OCI-LY1 (cell line): ENCODE data around the gene PTPRT.

Experiments
- H2AFZ ChIP-seq: fragments of 200-600 bp; sonication (generic), shearing (Covaris generic); 2 replicates; pipeline ENCODE4 v1.6.0; 2014; ENCODE audit warnings: antibody characterized with exemption, mild to moderate bottlenecking, low read length
- H3F3A ChIP-seq: fragments of 200-600 bp; sonication (generic), shearing (Covaris generic); 2 replicates; pipeline ENCODE4 v1.6.0; 2014; ENCODE audit warnings: mild to moderate bottlenecking, antibody characterized with exemption, low read length, moderate library complexity; ENCODE audit not compliant: insufficient read depth
- H3K27ac ChIP-seq: fragments of 200-600 bp; sonication (generic); 2 replicates; pipeline ENCODE4 v1.5.1; 2014; ENCODE audit warnings: low read length, mixed run types, mild to moderate bottlenecking, low read depth; ENCODE audit not compliant: poor library complexity, severe bottlenecking
- H3K27me3 ChIP-seq: fragments of 200-600 bp; sonication (generic); 2 replicates; pipeline ENCODE4 v1.6.0; 2014; ENCODE audit warnings: antibody characterized with exemption, mild to moderate bottlenecking, low read length, moderate library complexity; ENCODE audit not compliant: insufficient read depth
- H3K36me3 ChIP-seq: fragments of 200-600 bp; sonication (generic); 2 replicates; pipeline ENCODE4 v1.6.1; 2014; ENCODE audit warnings: mild to moderate bottlenecking, antibody characterized with exemption, low read length, moderate library complexity, mixed read lengths; ENCODE audit not compliant: insufficient read depth
- H3K4me1 ChIP-seq: fragments of 200-600 bp; sonication (generic); 2 replicates; pipeline ENCODE4 v1.5.1; 2014; ENCODE audit warnings: mild to moderate bottlenecking, low read length, moderate library complexity; ENCODE audit not compliant: insufficient read depth, severe bottlenecking
- H3K4me2 ChIP-seq: fragments of 200-600 bp; sonication (generic), shearing (Covaris generic); 2 replicates; pipeline ENCODE4 v1.6.1; 2014; ENCODE audit warnings: low read length
- H3K4me3 ChIP-seq: fragments of 200-600 bp; sonication (generic); 2 replicates; pipeline ENCODE4 v1.5.1; 2014; ENCODE audit warnings: low read length, low read depth, mild to moderate bottlenecking, mixed read lengths; ENCODE audit not compliant: poor library complexity, severe bottlenecking
- H3K79me2 ChIP-seq: fragments of 200-600 bp; shearing (Covaris generic); 2 replicates; pipeline ENCODE4 v1.6.1; 2016; ENCODE audit warnings: mixed run types, low read length, mixed read lengths; ENCODE audit not compliant: insufficient read depth
- H3K9ac ChIP-seq: fragments of 200-600 bp; sonication (generic), shearing (Covaris generic); 2 replicates; pipeline ENCODE4 v1.6.1; 2014; ENCODE audit warnings: mild to moderate bottlenecking, low read length, mixed read lengths
- H3K9me2 ChIP-seq: fragments of 200-600 bp; sonication (generic), shearing (Covaris generic); 2 replicates; pipeline ENCODE4 v1.6.1; 2014; ENCODE audit warnings: low read depth, mild to moderate bottlenecking, low read length, mixed read lengths
- H3K9me3 ChIP-seq: fragments of 200-600 bp; shearing (Covaris generic); 2 replicates; pipeline ENCODE4 v1.6.1; 2014; ENCODE audit warnings: low read length, mixed read lengths
- H4K20me1 ChIP-seq: fragments of 200-600 bp; sonication (generic), shearing (Covaris generic); 2 replicates; pipeline ENCODE4 v1.6.0; 2016; ENCODE audit warnings: mild to moderate bottlenecking, low read length; ENCODE audit not compliant: insufficient read depth
- CTCF ChIP-seq: fragments of 200-600 bp; sonication (generic), shearing (Covaris generic); IDR thresholded peaks from 2 replicates; pipeline ENCODE4 v1.5.1; 2017; ENCODE audit warnings: mild to moderate bottlenecking, antibody characterized with exemption, low read length, moderate library complexity, mixed read lengths
- EZH2 ChIP-seq: fragments of 200-600 bp; sonication (generic), shearing (Covaris generic); IDR thresholded peaks from 2 replicates; pipeline ENCODE4 v1.8.0; 2017; ENCODE audit warnings: borderline replicate concordance, mixed run types, mild to moderate bottlenecking, antibody characterized with exemption, low read length, moderate library complexity, mixed read lengths

PTPRT gene

GRCh38 chr20:42567409-42567808 is 622.3 kb downstream of the PTPRT start:
- H3K4me3 ChIP-seq, result no peak overlapping the region

GRCh38 chr20:42565235-42565995 is 624.3 kb downstream of the PTPRT start:
- Histone ChIP-seq H2AFZ (no peak overlapping the region), H3K79me2 (no peaks in the 10 kb centered on the region), H3F3A (no peaks in the 10 kb centered on the region), H3K9me3 (no peaks in the 10 kb centered on the region), H3K27ac (no peak overlapping the region), H3K27me3 (no peaks in the 10 kb centered on the region; the same call in 1 of the 2 replicates), H3K36me3 (no peaks in the 10 kb centered on the region), H3K9ac (no peak overlapping the region), H3K4me2 (no peak overlapping the region), H3K4me3 (no peak overlapping the region), H3K9me2 (no peaks in the 10 kb centered on the region), H4K20me1 (no peaks in the 10 kb centered on the region), H3K4me1 (no peaks in the 10 kb centered on the region)
- TF ChIP-seq EZH2, result no peak

More at GRCh38 chr20:42567409-42567808, 622.3 kb downstream of the PTPRT start:
- no peak overlapping the region for H2AFZ ChIP-seq
- H3K9ac ChIP-seq, result no peak overlapping the region
- H3F3A ChIP-seq, result no peaks in the 10 kb centered on the region
- no peaks in the 10 kb centered on the region for H3K36me3 ChIP-seq
- no peak overlapping the region for H3K27ac ChIP-seq
- no peaks in the 10 kb centered on the region for H3K9me2 ChIP-seq
- H3K4me2 ChIP-seq, result no peak overlapping the region
- no peaks in the 10 kb centered on the region; the same call in 1 of the 2 replicates for H3K27me3 ChIP-seq
- TF ChIP-seq EZH2 (no peak), CTCF (no peak)
- no peaks in the 10 kb centered on the region for H3K9me3 ChIP-seq
- H3K4me1 ChIP-seq, result no peaks in the 10 kb centered on the region
- no peaks in the 10 kb centered on the region for H4K20me1 ChIP-seq
- H3K79me2 ChIP-seq, result no peaks in the 10 kb centered on the region

GRCh38 chr20:42559665-42560064 is 630.0 kb downstream of the PTPRT start:
- Histone ChIP-seq H3K27ac (no peak overlapping the region), H3K9me3 (no peaks in the 10 kb centered on the region), H4K20me1 (no peaks in the 10 kb centered on the region), H3K79me2 (no peaks in the 10 kb centered on the region), H3F3A (no peaks in the 10 kb centered on the region), H3K4me2 (no peak overlapping the region), H3K9me2 (no peaks in the 10 kb centered on the region), H3K27me3 (no peaks in the 10 kb centered on the region; the same call in 1 of the 2 replicates), H3K4me1 (no peaks in the 10 kb centered on the region), H3K9ac (no peak overlapping the region), H2AFZ (no peak overlapping the region), H3K36me3 (no peaks in the 10 kb centered on the region), H3K4me3 (no peak overlapping the region)
- no peak for TF ChIP-seq CTCF

GRCh38 chr20:42556575-42556974 is 633.1 kb downstream of the PTPRT start:
- no peak overlapping the region for H3K4me2 ChIP-seq
- no peak overlapping the region for H3K27ac ChIP-seq
- H3K9ac ChIP-seq, result no peak overlapping the region
- no peaks in the 10 kb centered on the region for H3K79me2 ChIP-seq
- no peaks in the 10 kb centered on the region for H3K9me3 ChIP-seq
- H3K9me2 ChIP-seq, result no peaks in the 10 kb centered on the region
- H3F3A ChIP-seq, result no peaks in the 10 kb centered on the region
- no peaks in the 10 kb centered on the region for H3K36me3 ChIP-seq
- H3K4me3 ChIP-seq, result no peak overlapping the region
- no peaks in the 10 kb centered on the region for H4K20me1 ChIP-seq
- H3K4me1 ChIP-seq, result no peaks in the 10 kb centered on the region
- no peak for TF ChIP-seq EZH2
- TF ChIP-seq CTCF, result no peak
- no peaks in the 10 kb centered on the region; the same call in 1 of the 2 replicates for H3K27me3 ChIP-seq
- no peak overlapping the region for H2AFZ ChIP-seq
